Embryonic facial prominence (tissue), 1 donor: ENCODE measurements around the gene PGLYRP2.

Experiments used
- DNase-seq: peaks from one replicate; pipeline ENCODE4 v3.0.0-alpha.2; 2016; ENCODE audit errors: extremely low spot score

Gene PGLYRP2

DNA sequence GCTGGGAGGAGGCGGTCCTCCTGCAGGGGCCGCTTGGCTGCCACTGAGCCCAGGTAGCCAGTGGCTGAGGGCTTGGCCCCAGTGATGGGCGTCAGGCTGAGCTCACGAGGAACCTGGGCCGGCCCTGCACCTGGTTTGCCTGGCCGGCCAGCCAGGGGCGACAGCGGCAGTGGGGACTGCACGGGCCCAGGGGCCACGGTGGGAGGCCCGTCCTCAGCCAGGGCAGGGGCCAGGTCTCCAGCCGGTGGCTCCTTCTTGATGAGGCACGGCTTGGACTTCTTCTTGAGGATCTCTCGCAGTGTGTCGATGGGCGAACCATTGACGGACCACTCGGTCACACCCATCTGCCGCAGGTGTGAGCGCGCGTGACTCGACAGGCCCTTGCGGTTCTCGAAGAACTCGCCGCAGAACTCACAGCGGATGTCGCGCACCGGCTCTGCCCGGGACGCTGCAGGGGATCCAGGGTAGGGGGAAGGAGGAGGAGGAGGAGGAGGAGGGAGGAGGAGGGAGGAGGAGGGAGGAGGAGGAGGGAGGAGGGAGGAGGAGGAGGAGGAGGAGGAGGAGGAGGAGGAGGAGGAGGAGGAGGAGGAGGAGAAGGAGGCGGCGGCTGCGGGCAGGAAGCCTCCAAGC lies 53.9 kb downstream of the PGLYRP2 start:
- no peak for DNase-seq

DNA sequence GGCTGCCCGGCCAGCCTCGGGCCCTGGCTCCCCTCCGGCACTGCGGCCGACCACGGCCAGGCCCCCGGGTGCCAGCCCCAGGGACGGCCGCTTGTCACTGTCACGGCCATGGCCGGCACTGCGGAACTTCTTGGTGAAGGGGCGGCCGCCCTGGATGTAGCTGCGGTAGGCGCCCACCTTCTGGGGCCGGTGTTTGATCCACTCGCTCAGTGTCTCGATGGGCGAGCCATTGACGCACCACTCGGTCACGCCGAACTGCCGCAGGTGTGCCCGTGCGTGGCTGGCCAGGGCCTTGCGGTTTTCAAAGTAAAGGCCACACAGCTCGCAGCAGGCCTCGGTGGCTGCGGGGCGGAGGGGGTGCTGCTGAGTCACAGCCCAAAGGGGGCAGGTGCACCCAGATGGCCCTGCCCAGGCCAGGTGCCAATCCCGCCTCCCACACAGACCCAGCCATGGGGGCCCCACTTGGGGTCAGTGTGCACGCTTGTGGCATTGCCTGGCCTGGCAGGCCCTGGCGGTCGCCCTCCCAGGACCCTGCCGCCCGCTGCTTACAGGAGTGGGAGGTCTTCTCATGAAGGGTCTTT lies 54.5 kb downstream of the PGLYRP2 start:
- no peak for DNase-seq

DNA sequence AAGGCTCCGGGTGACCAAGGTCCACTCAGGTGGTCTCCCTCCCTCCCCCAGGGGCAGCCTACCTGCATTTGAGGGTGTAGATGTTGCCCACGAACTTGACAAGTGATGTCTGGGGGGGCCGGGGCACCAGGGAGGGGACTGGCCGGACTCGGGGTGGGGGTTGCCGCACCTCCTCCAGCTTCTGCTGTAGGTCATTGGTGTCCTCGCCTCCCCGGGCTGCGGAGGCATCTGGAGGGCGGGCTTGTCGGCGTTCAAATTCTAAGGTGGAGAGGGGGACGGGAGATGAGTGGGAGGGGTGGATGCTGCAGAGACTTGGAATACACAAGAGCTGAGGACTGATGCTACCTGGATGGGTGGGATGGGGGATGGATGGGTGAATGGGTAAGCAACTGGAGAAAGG lies 55.2 kb downstream of the PGLYRP2 start:
- DNase-seq: no peak

- DNase-seq: no peak
Observed at GRCh38 chr19:15423130-15423529, 56.2 kb downstream of the PGLYRP2 start.

DNA sequence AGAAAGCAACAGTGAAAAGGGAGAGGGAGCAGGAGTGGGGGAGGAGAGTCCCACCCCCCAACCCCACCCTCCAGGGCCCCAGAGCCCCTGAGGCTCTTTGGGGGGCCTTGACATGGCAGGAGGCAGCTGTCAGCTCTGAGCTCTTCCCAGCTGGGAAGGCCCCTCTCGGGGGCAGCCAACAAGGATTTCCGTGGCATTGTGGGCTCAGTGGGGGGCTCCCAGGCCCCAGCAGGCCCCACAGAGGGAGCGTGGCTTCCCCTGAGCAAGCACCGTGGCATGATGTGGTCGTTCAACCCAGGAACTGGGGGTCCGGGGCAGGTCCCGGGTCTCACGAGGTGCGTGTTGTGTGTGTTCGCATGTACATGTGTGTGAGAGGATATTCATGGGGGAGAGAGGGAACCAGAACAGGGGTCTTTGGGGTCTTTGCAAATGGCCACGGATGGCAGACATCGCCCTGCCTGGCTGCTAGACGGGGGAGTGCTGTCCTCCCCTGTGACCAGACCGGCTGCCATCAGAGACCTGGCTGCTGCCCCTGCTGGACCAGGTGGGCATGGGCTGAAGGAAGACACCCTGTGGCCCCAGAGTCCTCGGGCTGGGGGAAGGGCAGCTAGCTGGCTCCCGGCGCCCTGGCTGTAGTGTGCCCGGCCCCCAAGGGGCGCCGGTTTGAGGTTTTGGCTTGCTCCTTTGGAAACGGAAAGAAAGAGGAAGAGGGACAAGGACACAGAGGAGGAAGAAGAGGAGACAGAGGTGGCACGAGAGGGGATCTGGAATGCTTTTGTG lies 56.8 kb downstream of the PGLYRP2 start:
- no peak for DNase-seq

DNA sequence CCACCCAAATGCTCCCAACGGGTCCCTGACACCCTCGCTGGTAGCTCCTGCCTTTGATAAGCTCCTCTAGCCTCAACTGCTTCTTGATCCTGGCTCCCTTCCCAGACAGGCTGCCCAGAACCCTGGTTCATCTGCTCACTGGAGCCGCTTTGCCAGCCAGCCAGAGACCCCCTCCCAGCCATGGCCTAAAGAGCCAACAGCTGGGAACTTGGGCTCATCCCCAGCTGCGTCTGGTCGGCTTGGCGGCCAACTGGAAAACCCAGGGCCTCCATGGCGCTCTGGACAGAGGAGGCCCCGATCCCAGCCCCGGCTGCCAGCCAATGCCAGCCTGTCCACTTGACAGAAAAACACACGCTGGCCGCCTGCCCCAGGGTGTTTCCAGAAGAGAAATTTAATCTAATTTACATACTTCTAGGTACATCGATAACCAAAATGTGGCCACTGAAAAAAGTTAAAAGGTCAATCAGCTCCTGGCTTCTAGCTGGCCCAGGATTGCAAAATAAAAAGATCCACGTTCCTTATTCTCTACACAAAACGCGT lies 57.5 kb downstream of the PGLYRP2 start:
- DNase-seq: no peak

DNA sequence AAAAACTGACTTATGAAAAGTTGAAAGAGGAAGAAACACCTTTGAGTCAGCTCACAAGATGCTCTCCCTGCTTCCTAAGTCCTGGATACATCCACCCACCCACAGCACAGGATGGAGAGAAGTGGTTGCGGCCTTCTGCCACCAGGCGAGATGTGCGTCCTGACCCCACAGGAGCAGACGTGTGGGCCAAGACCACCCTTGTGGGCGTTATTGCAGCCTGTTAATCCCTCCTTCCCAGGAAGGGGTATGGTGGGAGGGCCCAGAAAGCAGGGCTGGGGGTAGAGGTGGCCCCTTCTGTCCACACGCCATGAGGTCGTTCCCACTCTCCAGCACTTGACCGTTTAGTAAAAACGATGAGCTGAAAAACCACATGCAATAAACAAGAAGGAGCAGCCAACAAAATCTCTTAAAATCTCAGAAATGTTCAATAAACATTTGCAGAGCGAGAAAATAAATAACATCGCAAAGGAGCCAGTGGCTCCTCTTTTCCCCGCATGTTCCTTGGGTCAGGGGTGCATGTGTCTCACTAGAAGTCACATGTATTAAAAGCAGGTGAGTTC lies 58.1 kb downstream of the PGLYRP2 start:
- DNase-seq: no peak

GRCh38 chr19:15419413-15420025 lies 59.8 kb downstream of the PGLYRP2 start:
- no peak for DNase-seq
